A549 (cell line): ENCODE results near the gene TASOR. TPM values are rescaled to one million over a fixed set of nuclear protein-coding genes. Genes with fewer than 3 reads are reported as not detected.
"Not testable (repeated sequence)": the region's sequence is repeated elsewhere in the genome, so short reads cannot be mapped to it uniquely, and the experiment has no call there.

Source experiments
- ATAC-seq, 2 experiments: fragments of 200-7000 bp in 1 of 2; fragments of >200 bp in 1 of 2; cut with Nextera tagmentation in 1 of 2; cut with Tn5 transposase in 1 of 2; 3 replicates each; pipeline versions ENCODE4 v1.8.0 to v1.9.1; 2018 to 2020; ENCODE audit warnings: mild to moderate bottlenecking in 1 of 2, moderate library complexity in 1 of 2
- CTCF ChIA-PET: fragments of 300-600 bp; sonication (Branson Sonifier 250); formaldehyde crosslinking; extraction: SDS; loops from one replicate; lab custom pipeline; 2021; ENCODE audit warnings: antibody characterized with exemption, inconsistent platforms; lab: Yijun Ruan, JAX
- POLR2A ChIA-PET: fragments of 350-600 bp; formaldehyde crosslinking; extraction: SDS; loops from one replicate; lab custom pipeline; 2021; ENCODE audit warnings: antibody characterized with exemption, inconsistent platforms; lab: Yijun Ruan, JAX
- DNase-seq, 2 experiments: peaks; one replicate each; pipeline versions ENCODE4 v3.0.0 to v3.0.0-alpha.2; 2011 to 2016; ENCODE audit warnings: low read depth in 1 of 2, low spot score in 1 of 2
- FAIRE-seq: peaks from 2 replicates; lab custom pipeline; 2011; peaks lifted over from hg19 to GRCh38; lab: Jason Lieb, UNC
- H3K27ac ChIP-seq, 2 experiments: fragments of >200 bp; sonication (Bioruptor Twin); formaldehyde crosslinking; 3 replicates each; pipeline ENCODE4 v1.5.1; 2016 to 2017
- H3K4me1 ChIP-seq: fragments of >200 bp; sonication (Bioruptor Twin); formaldehyde crosslinking; 3 replicates; pipeline ENCODE4 v1.6.1; 2016
- H3K4me2 ChIP-seq: fragments of >200 bp; sonication (Bioruptor Twin); formaldehyde crosslinking; 3 replicates; pipeline ENCODE4 v1.6.1; 2016
- H3K4me3 ChIP-seq: fragments of >200 bp; sonication (Bioruptor Twin); formaldehyde crosslinking; 3 replicates; pipeline ENCODE4 v1.5.1; 2016
- H3K9me3 ChIP-seq: fragments of >200 bp; sonication (Bioruptor Twin); formaldehyde crosslinking; 3 replicates; pipeline ENCODE4 v1.6.1; 2016
- ATOH8 ChIP-seq: fragments of 250-450 bp; sonication (Bioruptor Pico); IDR thresholded peaks from 2 replicates; pipeline ENCODE4 v1.5.0; 2020; ENCODE audit warnings: low read depth, mild to moderate bottlenecking, moderate library complexity
- CBX8 ChIP-seq: fragments of 200-600 bp; sonication (generic); IDR thresholded peaks from 2 replicates; pipeline ENCODE4 v1.6.1; 2016
- CEBPB ChIP-seq, 2 experiments: fragments of >200 bp in 1 of 2; sonication (Bioruptor Twin) in 1 of 2; formaldehyde crosslinking in 1 of 2; IDR thresholded peaks; 2 replicates each; pipeline ENCODE4 v1.6.1; 2012 to 2016
- CTCF ChIP-seq: fragments of >200 bp; sonication (Bioruptor Twin); formaldehyde crosslinking; IDR thresholded peaks from 3 replicates; pipeline ENCODE4 v1.5.1; 2016
- ELK1 ChIP-seq: fragments of 150-350 bp; IDR thresholded peaks from 2 replicates; pipeline ENCODE4 v1.6.1; 2014; ENCODE audit warnings: low read depth, mild to moderate bottlenecking, low read length
- GATA3 ChIP-seq: IDR thresholded peaks from 2 replicates; pipeline ENCODE4 v1.6.1; 2012; ENCODE audit warnings: borderline replicate concordance
- HDAC2 ChIP-seq: fragments of 200-600 bp; sonication (generic); IDR thresholded peaks from 2 replicates; pipeline ENCODE4 v1.6.1; 2016
- HEYL ChIP-seq: fragments of 250-450 bp; sonication (Bioruptor Pico); IDR thresholded peaks from 2 replicates; pipeline ENCODE4 v1.8.0; 2021; ENCODE audit warnings: mild to moderate bottlenecking, moderate library complexity
- HMGXB4 ChIP-seq: fragments of 250-450 bp; sonication (Bioruptor Pico); IDR thresholded peaks from 2 replicates; pipeline ENCODE4 v1.5.0; 2021; ENCODE audit warnings: mild to moderate bottlenecking, moderate library complexity, borderline replicate concordance
- HOXB5 ChIP-seq: fragments of 250-450 bp; sonication (Bioruptor Pico); IDR thresholded peaks from 2 replicates; pipeline ENCODE4 v1.5.0; 2020; ENCODE audit warnings: mild to moderate bottlenecking, moderate library complexity
- JUN ChIP-seq, 2 experiments: fragments of >200 bp; sonication (Bioruptor Twin); formaldehyde crosslinking; IDR thresholded peaks; 2 replicates in 1 of 2; 3 replicates in 1 of 2; pipeline ENCODE4 v1.6.1; 2016 to 2017
- JUNB ChIP-seq: fragments of >200 bp; sonication (Bioruptor Twin); formaldehyde crosslinking; IDR thresholded peaks from 2 replicates; pipeline ENCODE4 v1.6.1; 2016
- MYC ChIP-seq: IDR thresholded peaks from 2 replicates; pipeline ENCODE4 v1.6.1; 2012; ENCODE audit warnings: mild to moderate bottlenecking, inconsistent platforms, low read length, improper control_type of control experiment, borderline replicate concordance
- PBX3 ChIP-seq: IDR thresholded peaks from 2 replicates; pipeline ENCODE4 v1.6.1; 2012
- POLR2A ChIP-seq: IDR thresholded peaks from 2 replicates; pipeline ENCODE4 v1.6.1; 2012; ENCODE audit warnings: mild to moderate bottlenecking, low read length
- RARB ChIP-seq: fragments of 250-450 bp; sonication (Bioruptor Pico); IDR thresholded peaks from 2 replicates; pipeline ENCODE4 v1.8.0; 2021; ENCODE audit warnings: mild to moderate bottlenecking, moderate library complexity
- TFCP2L1 ChIP-seq: fragments of 250-450 bp; sonication (Bioruptor Pico); IDR thresholded peaks from 2 replicates; pipeline ENCODE4 v1.5.0; 2021; ENCODE audit warnings: mild to moderate bottlenecking
- USF2 ChIP-seq: fragments of 450-650 bp; IDR thresholded peaks from 2 replicates; pipeline ENCODE4 v1.6.1; 2014; ENCODE audit warnings: antibody characterized with exemption
- WGBS: methylation state at CpG from one replicate; pipeline ENCODE4 v1.1.6; 2017; ENCODE audit errors: missing lambda C conversion rate; 5-methylcytosine and 5-hydroxymethylcytosine counted together
- polyA plus RNA-seq, 4 experiments: library from polyadenylated mRNA; depleted of rRNA in 3 of 4; stranded (reverse); fragments of >200 nt; fragmentation: RNase III in 1 of 4; extraction: RNeasy Plus Mini Kit Qiagen cat#74134 plus additional on column Dnase treatment in 1 of 4; gene quantifications; 2 replicates in 3 of 4; 3 replicates in 1 of 4; pipeline ENCODE4 v1.2.3, GENCODE V29; 2011 to 2017

Gene TASOR
- polyA plus RNA-seq, 2 of the 4 experiments (the other 2 are of a cell fraction): 33.5 to 49.0 TPM

- FAIRE-seq: no peak
- WGBS: 95% methylated on average over 3 of the region's 3 CpGs
- TF ChIP-seq MYC (no peak), HDAC2 (no peak), ELK1 (no peak), CTCF (no peak), CEBPB (IDR thresholded peaks at IDR 0.05) (no peak), GATA3 (no peak), USF2 (no peak), PBX3 (no peak), JUNB (no peak), RARB (CRISPR knock-in tag) (no peak), HMGXB4 (CRISPR knock-in tag) (no peak), JUN (IDR thresholded peaks at IDR 0.05) (no peak), CBX8 (no peak), ATOH8 (CRISPR knock-in tag) (no peak), TFCP2L1 (CRISPR knock-in tag) (no peak)
- H3K4me1 ChIP-seq: no peaks in the 10 kb centered on the region
- POLR2A ChIA-PET: no interaction called here
- no peak overlapping the region for H3K27ac ChIP-seq
- H3K4me2 ChIP-seq: no peak overlapping the region
- no peak for DNase-seq
- no peak overlapping the region for H3K4me3 ChIP-seq
- CTCF ChIA-PET: no interaction called here
- ATAC-seq: no peak
- H3K9me3 ChIP-seq: no peaks in the 10 kb centered on the region
Measured at GRCh38 chr3:56724676-56725075, 41.6 kb upstream of the TASOR start.

- FAIRE-seq (no peak), DNase-seq (no peak), ATAC-seq (no peak)
- ChIA-PET POLR2A (no interaction called here), CTCF (interaction anchor here (1.5 kb wide), 1 partner anchor 18 kb away, joined by 3 read pairs; no protein-coding TSS in a partner anchor)
- TF ChIP-seq HEYL (no peak), HDAC2 (no peak), POLR2A (no peak), HOXB5 (no peak)
- Histone ChIP-seq H3K9me3 (no peaks in the 10 kb centered on the region), H3K4me1 (no peaks in the 10 kb centered on the region), H3K27ac (no peak overlapping the region), H3K4me3 (no peak overlapping the region), H3K4me2 (no peak overlapping the region)
Measured at GRCh38 chr3:56720849-56721248, 37.8 kb upstream of the TASOR start.

- POLR2A ChIA-PET, CTCF ChIA-PET, H3K4me2 ChIP-seq, ATAC-seq, H3K9me3 ChIP-seq, FAIRE-seq, H3K4me1 ChIP-seq, DNase-seq, H3K27ac ChIP-seq, H3K4me3 ChIP-seq: not testable (repeated sequence)
- WGBS: 80% methylated on average over 3 of the region's 21 CpGs
Measured at GRCh38 chr3:56718809-56719208, 35.7 kb upstream of the TASOR start.
